Heart left ventricle (tissue), 13 donors: ENCODE measurements around the gene C10orf88.

ENCODE experiments used
- CTCF ChIP-seq, 12 donors: fragments of 200-600 bp; sonication (generic) in 4 of 12; IDR thresholded peaks; one replicate each; pipeline versions ENCODE4 v1.5.0 to v1.8.0; 2018 to 2022; ENCODE audit warnings: antibody characterized with exemption in 12 of 12, mild to moderate bottlenecking in 5 of 12
- POLR2A ChIP-seq, 2 donors: fragments of 450-650 bp; IDR thresholded peaks; one replicate each; pipeline ENCODE4 v1.6.1; 2017; ENCODE audit warnings: antibody characterized with exemption in 2 of 2, mild to moderate bottlenecking in 2 of 2, moderate library complexity in 2 of 2
- donor health status: ischemic (EF 13 %, LVEDD 7.1; RV severe dilation, severe dysfunction).
- donor health status: DM: no; HTN: yes; CAD: no.
- donor health status: DM: no; HTN: no; CAD: no.
- donor health status: ischemic (EF 25% LVEDD 6.9; RV normal size, moderate dysfunction).
- donor health status: ischemic (EF 25% LVEDD 5.7; RV mildly dilated, moderate dysfunction).
- donor health status: ischemic (EF 35%, LVEDD 5.7; RV mildly dilated, moderate dysfunction).
- donor health status: nonischemic (EF 11% LVEDD 7.7; RV severe dilation, severe dysfunction).
- donor health status: DM: yes; HTN: yes; CAD: no.
- donor health status: PGD.
- donor health status: ischemic (EF 29% LVEDD 5.4; RV normal size, mild dysfunction).
- donor health status: nonischemic (EF 23%, LVEDD 6.1; RV moderate dilation, normal function).

- TF ChIP-seq CTCF (IDR thresholded peaks at IDR 0.05) (no peak), POLR2A (IDR thresholded peaks at IDR 0.05) (no peak)
Observed at GRCh38 chr10:122939856-122940543, 14.0 kb downstream of the C10orf88 start.
